A549 (cell line): Measurements from ENCODE around the gene TPRN.
"Not testable (repeated sequence)": the region's sequence is repeated elsewhere in the genome, so short reads cannot be mapped to it uniquely, and the experiment has no call there.

Experiments used
- CBX8 ChIP-seq: fragments of 200-600 bp; sonication (generic); IDR thresholded peaks from 2 replicates; pipeline ENCODE4 v1.6.1; 2016
- CEBPB ChIP-seq, 2 experiments: fragments of >200 bp in 1 of 2; sonication (Bioruptor Twin) in 1 of 2; formaldehyde crosslinking in 1 of 2; IDR thresholded peaks; 2 replicates each; pipeline ENCODE4 v1.6.1; 2012 to 2016
- CTCF ChIP-seq: fragments of >200 bp; sonication (Bioruptor Twin); formaldehyde crosslinking; IDR thresholded peaks from 3 replicates; pipeline ENCODE4 v1.5.1; 2016
- HDAC2 ChIP-seq: fragments of 200-600 bp; sonication (generic); IDR thresholded peaks from 2 replicates; pipeline ENCODE4 v1.6.1; 2016
- MAX ChIP-seq: IDR thresholded peaks from 2 replicates; pipeline ENCODE4 v1.6.1; 2012
- MYC ChIP-seq: IDR thresholded peaks from 2 replicates; pipeline ENCODE4 v1.6.1; 2012; ENCODE audit warnings: mild to moderate bottlenecking, inconsistent platforms, low read length, improper control_type of control experiment, borderline replicate concordance
- POLR2A ChIP-seq: IDR thresholded peaks from 2 replicates; pipeline ENCODE4 v1.6.1; 2012; ENCODE audit warnings: mild to moderate bottlenecking, low read length
- RAD21 ChIP-seq, 2 experiments: fragments of >200 bp in 1 of 2; sonication (Bioruptor Twin) in 1 of 2; formaldehyde crosslinking in 1 of 2; IDR thresholded peaks in 1 of 2; conservative IDR thresholded peaks in 1 of 2; 2 replicates in 1 of 2; 3 replicates in 1 of 2; pipeline ENCODE4 v1.6.1; 2012 to 2018; ENCODE audit warnings: inconsistent platforms in 1 of 2
- USF2 ChIP-seq: fragments of 450-650 bp; IDR thresholded peaks from 2 replicates; pipeline ENCODE4 v1.6.1; 2014; ENCODE audit warnings: antibody characterized with exemption

GRCh38 chr9:137239541-137240200 is 39.1 kb upstream of the TPRN start:
- not testable (repeated sequence) for TF ChIP-seq CTCF; MAX; CBX8; RAD21 (conservative IDR thresholded peaks at IDR 0.05 in 1 of 2, IDR thresholded peaks at IDR 0.05 in 1 of 2); USF2; POLR2A; CEBPB (IDR thresholded peaks at IDR 0.05); HDAC2; MYC
